Hepatocyte (in vitro differentiated cells): Measurements from ENCODE around the gene SEMA6A.

Source experiments
- CTCF ChIP-seq: fragments of 200-600 bp; sonication (generic); IDR thresholded peaks from 2 replicates; pipeline ENCODE4 v1.5.1; 2016; ENCODE audit warnings: antibody characterized with exemption, mild to moderate bottlenecking; ENCODE audit not compliant: poor library complexity
- EZH2 ChIP-seq: fragments of 200-600 bp; sonication (generic); IDR thresholded peaks from 2 replicates; pipeline ENCODE4 v1.6.1; 2016; ENCODE audit warnings: antibody characterized with exemption, mild to moderate bottlenecking, borderline replicate concordance

- TF ChIP-seq CTCF (no peak), EZH2 (no peak)
Measured at GRCh38 chr5:116442931-116443551, 131.6 kb downstream of the SEMA6A start.
